ENCODE measurements around the gene GNB4.

- TF ChIP-seq CTCF (conservative IDR thresholded peaks at IDR 0.05; ENCODE audit: low read length) (no peak), EZH2phosphoT487 (IDR thresholded peaks at IDR 0.05; ENCODE audit: borderline replicate concordance) (no peak)
Measured at GRCh38 chr3:179432021-179432420, 19.2 kb downstream of the GNB4 start.

Measured in Loucy (cell line).